Stomach (tissue), 4 donors: Measurements from ENCODE around the gene ST6GALNAC3.

Experiments used
- CTCF ChIP-seq, 7 experiments: fragments of 450-650 bp in 4 of 7; fragments of 200-600 bp in 3 of 7; sonication (generic) in 3 of 7; IDR thresholded peaks; one replicate each; pipeline ENCODE4 v1.5.1; 2016 to 2019; ENCODE audit warnings: antibody characterized with exemption in 7 of 7, control low read depth in 2 of 7, mild to moderate bottlenecking in 1 of 7
- EP300 ChIP-seq: sonication (generic); formaldehyde crosslinking; IDR thresholded peaks from one replicate; pipeline ENCODE4 v1.6.1; 2017; ENCODE audit warnings: antibody characterized with exemption

GRCh38 chr1:76554283-76554682 is 479.7 kb downstream of the ST6GALNAC3 start:
- TF ChIP-seq CTCF (IDR thresholded peaks at IDR 0.05) = no peak
- no peak for TF ChIP-seq EP300
